GM21825 (cell line): ENCODE data around the gene UMAD1.

ENCODE experiments used
- ATAC-seq: cut with Tn5 transposase; IDR thresholded peaks from one replicate; pipeline ENCODE4 v1.9.1; 2021; ENCODE audit warnings: mild to moderate bottlenecking, moderate library complexity; ENCODE audit not compliant: unreplicated experiment

UMAD1 gene

DNA sequence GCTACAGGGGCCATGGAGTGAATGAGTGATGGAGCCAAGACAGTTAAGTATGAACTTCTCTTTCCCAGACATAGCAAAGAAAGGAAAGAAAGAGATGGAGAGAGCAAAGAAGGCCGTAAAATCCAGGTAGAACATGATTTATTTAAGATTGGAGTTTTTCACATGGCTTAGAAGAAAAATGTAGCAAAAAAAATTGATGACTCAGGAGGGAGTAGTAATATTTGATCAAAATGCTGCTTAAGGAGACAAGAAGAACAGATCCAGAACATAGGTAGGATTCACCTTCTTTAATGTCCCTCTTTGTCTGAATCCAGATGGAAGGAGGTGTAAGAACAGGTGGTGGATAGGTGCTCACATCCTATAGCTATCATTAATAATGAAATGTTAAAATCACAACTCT, 277.0 kb downstream of the UMAD1 start:
- no peak for ATAC-seq

DNA sequence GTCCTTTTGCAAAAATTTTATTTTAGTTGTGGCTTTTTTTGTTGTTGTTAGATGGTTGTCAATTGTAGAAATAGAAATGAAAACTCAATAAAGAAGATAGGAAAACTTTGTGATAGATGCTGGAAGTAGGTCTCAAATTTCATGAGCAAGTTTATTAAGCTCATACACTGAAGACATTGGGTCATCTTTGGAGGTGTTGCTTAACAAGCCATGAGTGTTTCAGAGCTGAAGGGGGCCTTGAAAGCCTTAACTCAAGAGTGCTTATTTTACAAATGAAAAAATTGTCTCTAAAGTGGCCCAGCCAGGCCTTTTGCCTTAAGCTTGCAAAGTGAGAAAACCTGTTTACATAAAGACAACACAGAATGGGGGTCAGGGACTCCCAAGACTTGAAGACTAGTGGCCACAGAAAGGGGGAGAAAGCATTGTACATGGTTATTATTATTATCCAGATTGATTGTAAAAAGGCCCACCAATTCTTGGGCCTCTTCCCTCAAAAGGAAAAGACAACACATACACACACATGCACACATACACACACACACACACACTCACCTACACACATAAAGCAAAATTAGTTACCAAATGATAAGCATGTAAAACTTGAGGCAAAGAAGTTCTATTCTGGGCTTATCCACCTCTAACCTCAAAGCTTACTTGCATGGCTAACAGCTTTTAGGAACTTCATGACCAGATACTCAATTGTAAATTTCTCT, 278.3 kb downstream of the UMAD1 start:
- ATAC-seq = no peak

DNA sequence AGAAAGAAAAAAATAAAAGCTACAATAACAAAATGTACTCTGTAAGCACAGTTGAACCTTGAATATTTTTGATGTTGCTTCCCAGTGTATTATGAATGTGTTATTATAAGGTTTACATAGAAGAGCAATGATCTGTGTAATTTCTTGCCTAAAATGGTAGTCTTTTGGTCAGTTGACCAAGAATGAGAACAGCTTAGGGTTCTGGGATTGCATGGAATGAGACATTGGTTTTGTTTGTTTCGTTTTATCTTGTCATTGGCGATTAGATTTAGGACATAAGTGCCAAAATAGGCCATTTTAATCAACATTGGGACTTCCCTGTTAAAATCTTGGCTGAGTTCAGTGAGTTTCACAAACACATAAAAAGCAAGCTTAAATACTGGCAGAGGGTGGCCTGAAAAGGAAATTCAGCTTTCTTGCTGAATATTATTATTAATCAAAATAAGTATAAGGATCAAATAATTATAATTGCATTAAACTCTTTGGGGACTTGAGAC, 278.9 kb downstream of the UMAD1 start:
- no peak for ATAC-seq

DNA sequence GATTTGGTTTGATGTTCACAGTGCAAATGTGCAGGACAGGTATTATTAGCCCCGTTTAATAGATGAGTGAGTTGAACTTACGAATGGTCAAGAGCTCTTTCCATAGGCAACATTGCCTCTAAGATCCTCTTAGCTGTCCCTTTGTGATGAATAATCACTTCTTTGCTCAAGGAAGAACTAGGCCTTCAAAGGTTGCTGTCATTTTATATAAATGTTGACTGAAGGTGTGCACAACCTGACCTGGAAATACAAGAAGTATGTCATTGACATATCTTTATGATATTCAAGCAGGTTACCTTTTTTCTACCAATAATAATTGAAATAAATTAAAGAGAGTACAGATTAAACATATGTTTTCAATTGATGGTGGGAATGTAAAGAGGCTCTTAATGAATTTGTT, 279.5 kb downstream of the UMAD1 start:
- ATAC-seq = no peak

DNA sequence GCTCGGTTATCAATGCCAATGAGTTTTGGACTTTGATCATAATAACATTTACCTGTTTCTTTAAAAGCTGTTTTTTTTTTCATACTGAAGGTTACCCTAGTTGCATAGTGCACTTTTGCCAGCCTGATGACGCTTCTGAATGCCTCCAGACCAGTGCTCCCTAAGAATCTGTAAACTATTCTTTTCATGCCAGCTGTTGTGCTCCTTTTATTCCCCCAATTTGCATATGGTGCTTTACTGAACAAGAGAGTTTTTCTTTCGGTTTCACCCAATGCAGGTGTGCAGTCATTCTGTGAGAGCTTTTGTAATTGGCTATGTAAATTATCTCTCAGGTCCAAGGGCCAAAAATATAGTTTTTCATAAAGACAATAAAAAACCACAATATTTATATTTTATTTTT, 279.9 kb downstream of the UMAD1 start:
- peak; percentile 87 for ATAC-seq

DNA sequence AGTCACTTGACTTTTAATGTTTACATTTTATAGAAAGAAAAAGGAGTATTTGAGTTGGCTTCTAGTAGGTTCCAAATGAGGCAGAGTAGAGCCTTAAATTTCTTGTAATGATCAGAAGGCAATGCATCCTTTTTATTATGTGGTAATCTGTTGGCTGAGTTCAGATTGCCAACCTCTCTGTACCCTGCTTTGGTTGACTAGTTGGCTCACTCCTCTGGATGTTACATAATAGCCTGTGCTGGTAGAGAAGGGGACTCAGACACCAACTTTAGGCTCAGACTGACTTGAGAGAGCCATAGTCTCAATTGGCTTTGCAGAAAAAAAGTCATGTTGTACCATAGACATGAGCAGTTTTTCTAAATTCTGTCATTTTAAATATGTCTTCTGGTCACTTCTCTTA, 281.3 kb downstream of the UMAD1 start:
- ATAC-seq = no peak

DNA sequence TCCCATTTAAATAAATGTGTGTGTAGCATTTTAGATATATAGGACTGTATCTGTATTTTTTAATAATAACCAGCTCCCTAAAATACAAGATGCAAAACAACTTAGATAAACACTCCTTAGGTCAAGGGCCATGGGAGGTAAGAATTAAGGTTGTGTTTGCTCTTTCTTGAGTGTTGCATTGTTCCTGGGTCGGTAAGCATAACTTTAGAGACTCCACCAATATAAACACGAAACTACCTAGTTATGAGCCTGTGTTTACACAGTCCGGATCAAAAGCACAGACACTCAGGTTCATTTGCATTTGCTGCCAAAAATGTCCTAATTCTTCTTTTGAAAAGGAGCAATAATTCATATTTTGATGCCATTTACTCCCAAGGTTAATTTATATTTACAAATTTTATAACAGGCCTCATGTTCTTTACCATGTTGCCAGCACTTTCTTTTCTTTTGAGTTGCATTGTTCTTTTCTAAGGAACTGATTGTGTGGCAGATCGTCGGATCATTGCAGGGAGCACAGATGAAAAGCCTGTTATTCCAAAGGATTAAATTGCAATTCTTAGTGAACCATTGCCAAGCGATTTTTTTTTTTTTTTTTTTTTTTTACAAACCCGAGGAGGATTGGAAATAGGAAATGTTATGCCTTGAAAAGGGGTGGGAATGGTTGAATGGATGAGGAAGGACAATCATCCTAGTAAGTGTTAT, 282.3 kb downstream of the UMAD1 start:
- ATAC-seq = no peak

DNA sequence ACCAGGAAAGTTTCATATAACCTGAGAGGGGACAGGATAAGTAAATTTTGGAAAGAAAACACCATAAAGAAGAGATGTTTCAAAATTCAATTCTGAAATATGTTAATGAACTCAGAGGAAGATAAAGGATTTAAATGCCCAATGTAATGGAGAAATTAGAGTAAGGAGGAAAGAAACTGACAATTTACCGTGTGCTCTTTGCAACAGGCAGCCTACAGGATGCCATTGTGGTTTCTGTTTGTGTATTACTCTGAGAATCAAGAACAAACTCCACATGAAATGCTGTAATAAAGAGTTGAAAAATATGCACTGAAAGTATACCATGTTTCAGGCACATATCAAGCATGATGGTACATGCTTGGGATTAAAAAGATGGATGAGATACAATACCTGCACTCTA, 283.3 kb downstream of the UMAD1 start:
- ATAC-seq = no peak

DNA sequence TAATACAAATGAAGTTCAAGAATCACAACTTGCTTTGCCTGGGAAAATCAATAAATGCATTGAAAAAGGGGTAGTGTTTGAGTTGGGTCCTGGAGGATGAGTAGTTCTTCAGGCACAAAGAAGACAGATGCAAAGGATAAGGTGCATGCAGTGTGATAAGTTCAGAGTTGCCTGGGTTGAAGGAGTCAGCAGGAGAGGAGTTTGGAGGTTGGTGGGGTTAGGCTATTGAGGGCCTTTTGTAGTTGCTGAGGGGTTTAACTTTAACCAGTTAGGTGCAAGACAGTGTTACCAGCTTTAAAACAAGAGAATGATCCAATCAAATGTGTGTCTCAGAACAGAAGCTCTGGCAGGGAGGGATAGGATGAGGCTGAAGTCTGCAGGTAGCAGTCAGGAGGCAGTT, 283.8 kb downstream of the UMAD1 start:
- ATAC-seq = no peak
